ENCODE measurements around the gene CHAT. TPM values are rescaled to one million over a fixed set of nuclear protein-coding genes. Genes with fewer than 3 reads are reported as not detected.

CHAT gene
- total RNA-seq, 1 donor from 2014 or later = not detected

GRCh38 chr10:49609283-49610113 is 4.3 kb upstream of the CHAT start:
- intact Hi-C loops (cut with DNase I) = no loop called here
- no peak for DNase-seq
- ATAC-seq (ENCODE audit: poor library complexity) = no peak

GRCh38 chr10:49610114-49610457 is 3.8 kb upstream of the CHAT start, which contains the start of gene SLC18A3:
Gene SLC18A3, plus strand, starts transcription at chr10:49610310. Its CDS starts 431 bp downstream, at chr10:49610741.
- DNase-seq (no peak), ATAC-seq (ENCODE audit: poor library complexity) (no peak)
- intact Hi-C loops (cut with DNase I) = no loop called here

- ATAC-seq (ENCODE audit: poor library complexity) = no peak
- DNase-seq = no peak
- intact Hi-C loops (cut with DNase I) = no loop called here
These were observed 3.2 kb upstream of the CHAT start for GRCh38 chr10:49610458-49611165.

- intact Hi-C loops (cut with DNase I) = no loop called here
- ATAC-seq (ENCODE audit: poor library complexity) = no peak
- no peak for DNase-seq
These were observed 2.5 kb upstream of the CHAT start for GRCh38 chr10:49611166-49611815.

- intact Hi-C loops (cut with DNase I) = no loop called here
- DNase-seq (no peak), ATAC-seq (ENCODE audit: poor library complexity) (no peak)
These were observed 1.9 kb upstream of the CHAT start for GRCh38 chr10:49611816-49612512.

- DNase-seq = no peak
- no peak for ATAC-seq (ENCODE audit: poor library complexity)
- intact Hi-C loops (cut with DNase I) = no loop called here
These were observed 1.2 kb upstream of the CHAT start for GRCh38 chr10:49612513-49613164.

- no peak for DNase-seq
- intact Hi-C loops (cut with DNase I) = no loop called here
- ATAC-seq (ENCODE audit: poor library complexity) = no peak
These were observed 514 bp upstream of the CHAT start for GRCh38 chr10:49613165-49613881.

- intact Hi-C loops (cut with DNase I) = no loop called here
- ATAC-seq (ENCODE audit: poor library complexity) (no peak), DNase-seq (no peak)
These were observed 683 bp downstream of the CHAT start for GRCh38 chr10:49614242-49615198.

GRCh38 chr10:49615213-49615612 is 1.4 kb downstream of the CHAT start:
- ATAC-seq (ENCODE audit: poor library complexity) = no peak
- DNase-seq = no peak
- intact Hi-C loops (cut with DNase I) = no loop called here

GRCh38 chr10:49615721-49616120 is 1.9 kb downstream of the CHAT start:
- no peak for ATAC-seq (ENCODE audit: poor library complexity)
- intact Hi-C loops (cut with DNase I) = no loop called here
- no peak for DNase-seq

- no peak for ATAC-seq (ENCODE audit: poor library complexity)
- no peak for DNase-seq
- intact Hi-C loops (cut with DNase I) = no loop called here
These were observed 2.7 kb downstream of the CHAT start for GRCh38 chr10:49616421-49617101.

- ATAC-seq (ENCODE audit: poor library complexity) (no peak), DNase-seq (no peak)
- intact Hi-C loops (cut with DNase I) = no loop called here
These were observed 3.5 kb downstream of the CHAT start for GRCh38 chr10:49617121-49618020.

- intact Hi-C loops (cut with DNase I) = no loop called here
- DNase-seq = no peak
- no peak for ATAC-seq (ENCODE audit: poor library complexity)
These were observed 5.0 kb downstream of the CHAT start for GRCh38 chr10:49618821-49619220.

GRCh38 chr10:49619613-49620012 is 5.8 kb downstream of the CHAT start:
- intact Hi-C loops (cut with DNase I) = no loop called here
- DNase-seq (no peak), ATAC-seq (ENCODE audit: poor library complexity) (no peak)

- ATAC-seq (ENCODE audit: poor library complexity) = no peak
- intact Hi-C loops (cut with DNase I) = no loop called here
These were observed 6.5 kb downstream of the CHAT start for GRCh38 chr10:49620286-49620810.

More at GRCh38 chr10:49620286-49620810, 6.5 kb downstream of the CHAT start:
- no peak for DNase-seq

Measured in Right ventricle myocardium superior (tissue), 1 donor.